Aorta (tissue), 5 donors: Measurements from ENCODE around the gene PKNOX2. TPM values are rescaled to one million over a fixed set of nuclear protein-coding genes. Genes with fewer than 3 reads are reported as not detected.

Source experiments
- ATAC-seq: fragments of 200-7000 bp; cut with Tn5 transposase; one replicate; pipeline ENCODE4 v1.9.1; 2022; ENCODE audit warnings: moderate library complexity; ENCODE audit not compliant: low FRiP score
- DNase-seq, 2 donors: peaks; one replicate each; pipeline ENCODE4 v3.0.0-alpha.2; 2020
- H3K27ac ChIP-seq, 2 donors: one replicate each; pipeline ENCODE4 v1.5.1; 2013; ENCODE audit warnings: low read length in 2 of 2, mild to moderate bottlenecking in 2 of 2, moderate library complexity in 2 of 2, control low read depth in 1 of 2, inconsistent platforms in 1 of 2, low read depth in 1 of 2
- H3K27me3 ChIP-seq, 2 donors: one replicate each; pipeline ENCODE4 v1.6.1; 2013; ENCODE audit warnings: control low read depth in 1 of 2, low read length in 1 of 2, mild to moderate bottlenecking in 1 of 2, moderate library complexity in 1 of 2; ENCODE audit not compliant: insufficient read depth in 2 of 2, control insufficient read depth in 1 of 2
- H3K36me3 ChIP-seq, 2 donors: one replicate each; pipeline ENCODE4 v1.6.1; 2013; ENCODE audit warnings: control low read depth in 1 of 2, low read length in 1 of 2, mild to moderate bottlenecking in 1 of 2; ENCODE audit not compliant: insufficient read depth in 2 of 2, control insufficient read depth in 1 of 2
- H3K4me1 ChIP-seq, 2 donors: one replicate each; pipeline ENCODE4 v1.6.1; 2013; ENCODE audit warnings: low read length in 2 of 2, control low read depth in 1 of 2, mild to moderate bottlenecking in 1 of 2, moderate library complexity in 1 of 2; ENCODE audit not compliant: insufficient read depth in 2 of 2, control insufficient read depth in 1 of 2
- H3K4me3 ChIP-seq, 2 donors: one replicate each; pipeline ENCODE4 v1.5.1; 2013; ENCODE audit warnings: low read length in 2 of 2, control low read depth in 1 of 2, mild to moderate bottlenecking in 1 of 2
- H3K9me3 ChIP-seq: one replicate; pipeline ENCODE4 v1.6.1; 2013; ENCODE audit warnings: mild to moderate bottlenecking, low read length; ENCODE audit not compliant: control insufficient read depth
- WGBS, 2 donors: extraction: QIAGEN DNeasy Blood & Tissue Kit; methylation state at CpG; one replicate each; pipeline ENCODE4 v1.1.7; 2013; 5-methylcytosine and 5-hydroxymethylcytosine counted together
- intact Hi-C, 2 donors: fragments of 100-400 bp; cut with DNase I; formaldehyde crosslinking; loops; one replicate each; pipeline versions ENCODE4 v1.14.2 to v1.15.0; 2022
- polyA plus RNA-seq, 2 donors: library from polyadenylated mRNA; stranded (reverse); fragments of 200-250 nt; gene quantifications; one replicate each; pipeline ENCODE4 v1.2.3, GENCODE V29; 2013
- total RNA-seq, 2 donors: library from RNA; stranded (reverse); fragmentation: NEBNext Ultra II Directional; extraction: Animal tissue kit (Norgen Biotek cat#: 25700); gene quantifications; one replicate each; pipeline ENCODE4 v1.2.1, GENCODE V29; 2021
- donor health status: healthy with polysubstance abuse.
- donor health status: Bipolar disorder and iron deficiency.
- donor health status: DM: no; HTN: no; CAD: no.
- donor health status: DM: no; HTN: no; CAD: no.
- donor health status: DM: yes; HTN: yes; CAD: no.

The PKNOX2 gene
- total and polyA plus RNA-seq, 4 donors = 1.8 to 19.8 (median 5.8) TPM

DNA sequence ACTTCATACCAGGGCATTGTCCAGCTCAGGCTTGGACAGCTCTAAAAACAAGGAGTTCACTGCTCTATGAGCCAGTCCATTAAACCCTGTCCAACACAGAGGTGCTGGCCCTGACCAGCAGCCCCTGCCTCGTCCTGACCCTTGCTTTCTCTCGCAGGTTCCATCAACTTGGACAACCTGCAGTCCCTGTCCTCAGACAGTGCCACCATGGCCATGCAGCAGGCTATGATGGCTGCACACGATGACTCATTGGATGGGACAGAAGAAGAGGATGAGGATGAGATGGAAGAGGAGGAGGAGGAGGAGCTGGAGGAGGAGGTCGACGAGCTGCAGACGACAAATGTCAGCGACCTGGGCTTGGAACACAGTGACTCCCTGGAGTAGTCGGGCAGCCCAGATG, 266.5 kb downstream of the PKNOX2 start:
- no peak for ATAC-seq
- 86 to 88% methylated on average over 8 of the region's 8 CpGs for WGBS, 2 donors
- H3K27ac ChIP-seq = no peak overlapping the region
- no peak overlapping the region for H3K4me3 ChIP-seq
- H3K36me3 ChIP-seq = no peaks in the 10 kb centered on the region
- no peaks in the 10 kb centered on the region for H3K27me3 ChIP-seq
- no peaks in the 10 kb centered on the region for H3K9me3 ChIP-seq
- H3K4me1 ChIP-seq = no peaks in the 10 kb centered on the region
- intact Hi-C loops = loop anchor here in 1 of 2 donors (10.0 kb wide), 2 partner anchors 444 to 476 kb away; partner anchors contain the start of gene CCDC15
- DNase-seq = no peak

GRCh38 chr11:125431481-125431880, 266.9 kb downstream of the PKNOX2 start:
- H3K4me1 ChIP-seq = no peaks in the 10 kb centered on the region
- H3K36me3 ChIP-seq = no peaks in the 10 kb centered on the region
- H3K9me3 ChIP-seq = no peaks in the 10 kb centered on the region
- no peak for DNase-seq
- no peak overlapping the region for H3K4me3 ChIP-seq
- ATAC-seq = no peak
- intact Hi-C loops = loop anchor here in 1 of 2 donors (10.0 kb wide), 2 partner anchors 443 to 477 kb away; partner anchors contain the start of gene CCDC15
- no peak overlapping the region for H3K27ac ChIP-seq
- H3K27me3 ChIP-seq = no peaks in the 10 kb centered on the region
- 80 to 88% methylated on average over 8 of the region's 8 CpGs for WGBS, 2 donors

GRCh38 chr11:125433454-125434121, 269.0 kb downstream of the PKNOX2 start:
- 30 to 31% methylated on average over 11 of the region's 11 CpGs for WGBS, 2 donors
- ATAC-seq = peak; percentile 44
- peak in 1 of 2 donors; percentile 64 for DNase-seq
- no peak overlapping the region for H3K4me3 ChIP-seq
- H3K27ac ChIP-seq = no peak overlapping the region
- H3K27me3 ChIP-seq = no peaks in the 10 kb centered on the region
- H3K36me3 ChIP-seq = no peaks in the 10 kb centered on the region
- H3K4me1 ChIP-seq = no peaks in the 10 kb centered on the region
- intact Hi-C loops = loop anchor here in 1 of 2 donors (10.0 kb wide), 2 partner anchors 441 to 479 kb away; partner anchors contain the start of gene CCDC15
- no peaks in the 10 kb centered on the region for H3K9me3 ChIP-seq

DNA sequence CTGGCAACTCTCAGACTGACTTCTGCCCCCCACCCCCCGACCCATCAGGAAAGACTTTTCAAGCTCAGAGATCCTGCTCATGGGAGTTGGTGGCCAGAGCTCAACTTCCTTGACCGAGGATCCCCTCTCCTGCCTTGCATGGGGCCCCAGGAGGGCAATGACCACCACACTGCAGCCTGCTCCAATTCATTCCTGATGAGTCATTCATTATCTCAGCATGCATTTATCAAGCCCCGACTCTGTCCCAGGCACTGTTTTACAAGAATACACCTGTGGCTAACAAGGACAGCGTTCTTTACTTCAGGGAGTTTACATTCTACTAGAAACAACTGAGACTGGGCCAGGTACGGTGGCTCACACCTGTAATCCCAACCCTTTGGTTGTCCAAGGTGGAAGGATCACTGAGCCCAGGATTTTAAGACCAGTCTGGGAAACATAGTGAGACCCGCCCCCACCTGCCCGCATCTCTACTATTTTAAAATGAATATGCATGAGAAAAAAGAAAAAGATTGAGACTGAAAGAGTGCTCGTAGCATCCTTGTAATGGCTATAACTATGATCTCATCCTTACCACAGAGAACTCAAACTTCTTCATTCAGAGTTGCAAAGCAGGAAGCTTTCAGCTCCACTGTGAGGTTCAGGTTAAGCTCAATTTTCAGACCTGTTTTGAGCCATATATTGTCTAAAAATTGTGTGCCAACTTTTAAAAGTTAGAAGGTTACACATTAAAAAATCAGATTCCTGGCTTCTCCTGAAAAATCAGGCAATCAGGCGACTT, 271.1 kb downstream of the PKNOX2 start:
- Histone ChIP-seq H3K27ac (no peak overlapping the region), H3K9me3 (no peaks in the 10 kb centered on the region), H3K4me1 (no peaks in the 10 kb centered on the region), H3K36me3 (no peaks in the 10 kb centered on the region), H3K4me3 (no peak overlapping the region), H3K27me3 (no peaks in the 10 kb centered on the region)
- DNase-seq (no peak), ATAC-seq (no peak)
- intact Hi-C loops = loop anchor here in 1 of 2 donors (10.0 kb wide), 2 partner anchors 439 to 481 kb away; partner anchors contain the start of gene CCDC15
- WGBS, 2 donors = 82 to 83% methylated on average over 9 of the region's 9 CpGs

- no peaks in the 10 kb centered on the region for H3K36me3 ChIP-seq
- H3K27me3 ChIP-seq = no peaks in the 10 kb centered on the region
- DNase-seq (no peak), ATAC-seq (no peak)
- H3K4me1 ChIP-seq = no peaks in the 10 kb centered on the region
- 82 to 83% methylated on average over 11 of the region's 11 CpGs for WGBS, 2 donors
- no peak overlapping the region for H3K27ac ChIP-seq
- no peaks in the 10 kb centered on the region for H3K9me3 ChIP-seq
- intact Hi-C loops = no loop called here
- no peak overlapping the region for H3K4me3 ChIP-seq
Measured at GRCh38 chr11:125441648-125442410, 277.3 kb downstream of the PKNOX2 start.

DNA sequence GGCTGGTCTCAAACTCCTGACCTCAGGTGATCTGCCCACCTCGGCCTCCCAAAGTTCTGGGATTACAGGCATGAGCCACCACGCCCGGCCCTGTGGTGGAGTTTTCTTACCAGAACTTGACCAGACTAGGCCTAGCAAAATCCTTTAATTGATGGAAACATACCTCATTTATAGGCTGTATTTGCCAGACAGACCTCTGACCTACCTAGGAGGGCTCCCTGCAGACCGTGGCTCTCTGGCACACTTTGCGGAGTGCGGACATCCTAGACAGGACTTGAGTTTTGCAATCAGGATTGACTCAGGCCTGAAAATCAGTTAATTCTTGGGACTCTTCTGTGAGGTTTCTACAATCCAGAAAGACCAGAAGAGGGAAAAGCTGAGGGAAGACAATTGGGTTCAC, 278.4 kb downstream of the PKNOX2 start:
- no peaks in the 10 kb centered on the region for H3K36me3 ChIP-seq

DNA sequence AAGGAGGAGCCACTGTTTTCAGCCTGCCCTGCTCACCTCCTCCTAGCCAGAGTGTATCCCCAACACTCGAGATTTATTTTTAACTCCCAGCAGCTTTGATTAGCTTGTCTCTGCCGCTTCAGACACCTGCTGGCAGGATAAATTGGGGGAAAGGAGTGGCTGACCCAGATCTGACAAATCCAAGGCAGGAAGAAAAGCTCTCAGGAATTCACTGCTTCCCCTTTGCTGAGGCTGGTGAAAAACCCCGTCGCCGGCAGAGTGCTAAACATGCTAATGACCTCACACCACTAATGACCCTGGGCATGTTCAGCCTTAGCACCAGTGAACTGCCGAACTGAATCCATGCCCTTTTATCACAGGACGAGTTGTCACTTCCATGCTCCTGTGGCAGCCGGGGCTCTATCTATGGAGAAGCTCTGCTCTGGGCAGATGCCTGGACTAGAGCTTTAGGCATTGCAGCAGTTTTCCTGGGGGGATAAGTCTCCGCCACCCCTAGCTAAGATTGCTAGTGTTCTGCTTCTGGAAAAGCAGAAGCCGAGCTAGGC, 279.3 kb downstream of the PKNOX2 start:
- Histone ChIP-seq H3K4me3 (no peak overlapping the region), H3K4me1 (no peaks in the 10 kb centered on the region), H3K36me3 (peaks cover 2% of the 10 kb centered on the region in 2 donors), H3K27me3 (no peaks in the 10 kb centered on the region), H3K27ac (no peak overlapping the region), H3K9me3 (no peaks in the 10 kb centered on the region)
- DNase-seq = no peak
- intact Hi-C loops = no loop called here
- 62 to 73% methylated on average over 10 of the region's 10 CpGs for WGBS, 2 donors
- no peak for ATAC-seq

More for the DNA sequence above, 278.4 kb downstream of the PKNOX2 start:
- Histone ChIP-seq H3K4me1 (no peaks in the 10 kb centered on the region), H3K27ac (no peak overlapping the region), H3K27me3 (no peaks in the 10 kb centered on the region), H3K4me3 (no peak overlapping the region), H3K9me3 (no peaks in the 10 kb centered on the region)
- 95 to 96% methylated on average over 6 of the region's 6 CpGs for WGBS, 2 donors
- DNase-seq = no peak
- no peak for ATAC-seq
- intact Hi-C loops = no loop called here

DNA sequence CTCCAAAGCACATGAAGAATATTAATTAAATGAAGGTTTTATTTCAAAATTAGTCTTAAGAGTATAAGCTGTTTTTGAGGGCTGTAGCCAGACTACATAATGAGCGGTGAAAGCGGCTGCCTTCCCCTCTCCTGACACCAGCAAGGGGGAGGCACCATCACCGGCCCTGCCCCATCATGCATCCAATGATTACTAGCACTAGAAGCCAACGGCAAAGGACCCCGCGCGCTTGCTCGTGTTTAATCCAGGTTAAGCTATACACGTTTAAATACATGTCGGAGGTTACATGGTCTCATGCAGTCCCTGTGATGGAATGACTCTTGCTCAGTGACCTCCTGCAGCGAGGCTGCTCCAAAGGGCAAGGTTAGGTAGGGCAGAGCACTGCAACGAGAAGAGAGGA, 281.2 kb downstream of the PKNOX2 start:
- no peaks in the 10 kb centered on the region for H3K9me3 ChIP-seq
- H3K4me3 ChIP-seq = no peak overlapping the region
- intact Hi-C loops = no loop called here
- DNase-seq (no peak), ATAC-seq (no peak)
- no peak overlapping the region for H3K27ac ChIP-seq
- no peaks in the 10 kb centered on the region for H3K4me1 ChIP-seq
- WGBS, 2 donors = 89 to 91% methylated on average over 12 of the region's 12 CpGs
- peaks cover 2% of the 10 kb centered on the region in 2 donors for H3K36me3 ChIP-seq
- no peaks in the 10 kb centered on the region for H3K27me3 ChIP-seq
